Lung microvascular endothelial cell (primary cell): Measurements from ENCODE around the gene SPP1. TPM values are rescaled to one million over a fixed set of nuclear protein-coding genes. Genes with fewer than 3 reads are reported as not detected.
"Not testable (repeated sequence)": the region's sequence is repeated elsewhere in the genome, so short reads cannot be mapped to it uniquely, and the experiment has no call there.

ENCODE experiments used
- DNase-seq, 2 donors: peaks; one replicate each; pipeline versions ENCODE4 v3.0.0 to v3.0.0-alpha.2; 2010; ENCODE audit warnings: low read depth in 2 of 2
- total RNA-seq: library from RNA; depleted of rRNA; stranded (reverse); fragments of >200 nt; gene quantifications from 2 replicates; pipeline ENCODE4 v1.2.1, GENCODE V29; 2014

The SPP1 gene
- total RNA-seq, 1 donor from 2014 or later: not detected

- DNase-seq: no peak
Observed at GRCh38 chr4:88022289-88022688, 46.8 kb downstream of the SPP1 start.

GRCh38 chr4:88025868-88026661, 50.6 kb downstream of the SPP1 start:
- DNase-seq: not testable (repeated sequence)

GRCh38 chr4:88027611-88028608, 52.4 kb downstream of the SPP1 start:
- peak in 1 of 2 donors; percentile 34 for DNase-seq

GRCh38 chr4:88028946-88029345, 53.4 kb downstream of the SPP1 start:
- no peak for DNase-seq

- DNase-seq: no peak
Observed at GRCh38 chr4:88029556-88029955, 54.0 kb downstream of the SPP1 start.

- DNase-seq: no peak
Observed at GRCh38 chr4:88030565-88031310, 55.2 kb downstream of the SPP1 start.

Other genes starting within 250 kb of the SPP1 start
- not detected in 2 replicates for gene IBSP, start 176.2 kb upstream of the SPP1 start, total RNA-seq
- gene MEPE, start 142.7 kb upstream of the SPP1 start, total RNA-seq: not detected in 2 replicates
- gene PKD2, start 31.9 kb downstream of the SPP1 start, total RNA-seq: 14.9 and 22.7 TPM in 2 replicates
- gene ABCG2, start 182.9 kb downstream of the SPP1 start, total RNA-seq: 1.8 and 12.9 TPM in 2 replicates